GM12878 (cell line): ENCODE measurements around the gene CYP4F11. TPM values are rescaled to one million over a fixed set of nuclear protein-coding genes. Genes with fewer than 3 reads are reported as not detected.

Source experiments
- ATAC-seq: fragments of 200-7000 bp; cut with Tn5 transposase; 3 replicates; pipeline ENCODE4 v1.9.1; 2020; ENCODE audit warnings: mild to moderate bottlenecking, moderate library complexity
- BruUV-seq: library from RNA; stranded (reverse); fragments of 400-500 nt; replicated peaks from 2 replicates; lab custom pipeline; 2021; lab: Mats Ljungman, UMichigan
- CTCF ChIA-PET: fragments of 300-600 bp; sonication (Branson Sonifier 250); formaldehyde crosslinking; extraction: SDS; loops from one replicate; lab custom pipeline; 2021; ENCODE audit warnings: inconsistent platforms; lab: Yijun Ruan, JAX
- POLR2A ChIA-PET: fragments of 350-600 bp; formaldehyde crosslinking; extraction: SDS; loops from one replicate; lab custom pipeline; 2021; ENCODE audit warnings: inconsistent platforms; lab: Charles Lee
- RAD21 ChIA-PET: fragments of 300-600 bp; sonication (Branson Sonifier 250); formaldehyde crosslinking; loops from one replicate; lab custom pipeline; 2023; ENCODE audit warnings: antibody characterized with exemption; ENCODE audit not compliant: unreplicated experiment; lab: Charles Lee
- SMC1A ChIA-PET: fragments of 300-600 bp; sonication (Branson Sonifier 250); formaldehyde crosslinking; loops from one replicate; lab custom pipeline; 2023; ENCODE audit not compliant: unreplicated experiment, uncharacterized antibody; lab: Charles Lee
- DNase-seq: peaks from one replicate; pipeline ENCODE4 v3.0.0-alpha.2; 2011; ENCODE audit warnings: low read depth, low spot score
- FAIRE-seq: peaks from 3 replicates; lab custom pipeline; 2011; peaks lifted over from hg19 to GRCh38; lab: Jason Lieb, UNC
- H2AFZ ChIP-seq: 2 replicates; pipeline ENCODE4 v1.6.0; 2011; ENCODE audit warnings: low read depth, low read length, control low read depth; ENCODE audit not compliant: control insufficient read depth
- H3K27ac ChIP-seq: 2 replicates; pipeline ENCODE4 v1.5.1; 2011; ENCODE audit warnings: control low read depth; ENCODE audit not compliant: control insufficient read depth, insufficient read depth
- H3K27me3 ChIP-seq, 2 experiments: replicated peaks in 1 of 2; 2 replicates each; pipeline versions ENCODE4 v1.6.0 to v1.6.1; 2011; ENCODE audit warnings: low read length in 1 of 2; ENCODE audit not compliant: control insufficient read depth in 2 of 2, insufficient read depth in 2 of 2
- H3K36me3 ChIP-seq, 2 experiments: 2 replicates each; pipeline ENCODE4 v1.5.1; 2011; ENCODE audit warnings: low read length in 1 of 2; ENCODE audit not compliant: control insufficient read depth in 2 of 2, insufficient read depth in 2 of 2
- H3K4me1 ChIP-seq: 2 replicates; pipeline ENCODE4 v1.6.1; 2011; ENCODE audit warnings: mild to moderate bottlenecking, low read length, moderate library complexity, mixed read lengths; ENCODE audit not compliant: control insufficient read depth, insufficient read depth
- H3K4me2 ChIP-seq: 2 replicates; pipeline ENCODE4 v1.6.0; 2011; ENCODE audit warnings: control low read depth; ENCODE audit not compliant: control insufficient read depth, insufficient read depth
- H3K4me3 ChIP-seq: fragments of 200-600 bp; sonication (generic); 2 replicates; pipeline ENCODE4 v1.5.1; 2016
- H3K79me2 ChIP-seq: 2 replicates; pipeline ENCODE4 v1.6.0; 2011; ENCODE audit warnings: low read length; ENCODE audit not compliant: control insufficient read depth, insufficient read depth
- H3K9ac ChIP-seq: 2 replicates; pipeline ENCODE4 v1.8.0; 2011; ENCODE audit warnings: low read length, control low read depth, mixed read lengths; ENCODE audit not compliant: control insufficient read depth, insufficient read depth
- H3K9me3 ChIP-seq: replicated peaks from 3 replicates; pipeline ENCODE4 v1.5.1; 2011; ENCODE audit warnings: mild to moderate bottlenecking, low read length; ENCODE audit not compliant: control insufficient read depth, insufficient read depth
- H4K20me1 ChIP-seq: 2 replicates; pipeline ENCODE4 v1.6.0; 2011; ENCODE audit not compliant: control insufficient read depth, insufficient read depth
- BCL3 ChIP-seq: IDR thresholded peaks from 2 replicates; pipeline ENCODE4 v1.6.1; 2011; ENCODE audit warnings: borderline replicate concordance, low read depth, mild to moderate bottlenecking, moderate library complexity, low read length; ENCODE audit not compliant: insufficient read depth, poor library complexity, severe bottlenecking
- CEBPB ChIP-seq, 2 experiments: fragments of 150-350 bp in 1 of 2; IDR thresholded peaks; 2 replicates each; pipeline ENCODE4 v1.6.1; 2012 to 2014; ENCODE audit warnings: low read depth in 2 of 2, low read length in 2 of 2, borderline replicate concordance in 1 of 2, inconsistent platforms in 1 of 2
- CREB1 ChIP-seq: IDR thresholded peaks from 2 replicates; pipeline ENCODE4 v1.6.1; 2012; ENCODE audit warnings: low read depth, mild to moderate bottlenecking, inconsistent platforms
- IRF5 ChIP-seq: fragments of 450-650 bp; IDR thresholded peaks from 2 replicates; pipeline ENCODE4 v1.6.1; 2017; ENCODE audit warnings: borderline replicate concordance
- NBN ChIP-seq: fragments of 450-650 bp; IDR thresholded peaks from 2 replicates; pipeline ENCODE4 v1.6.1; 2016
- PAX5 ChIP-seq: IDR thresholded peaks from 2 replicates; pipeline ENCODE4 v1.6.1; 2011; ENCODE audit warnings: low read depth, low read length, borderline replicate concordance
- PML ChIP-seq: IDR thresholded peaks from 2 replicates; pipeline ENCODE4 v1.6.1; 2012; ENCODE audit warnings: low read length, inconsistent platforms
- SIX5 ChIP-seq: IDR thresholded peaks from 2 replicates; pipeline ENCODE4 v1.6.1; 2011; ENCODE audit warnings: mild to moderate bottlenecking, low read depth, low read length, moderate library complexity; ENCODE audit not compliant: severe bottlenecking
- YY1 ChIP-seq: IDR thresholded peaks from 2 replicates; pipeline ENCODE4 v1.6.1; 2011; ENCODE audit warnings: low read depth, mild to moderate bottlenecking, low read length
- ZBTB4 ChIP-seq: fragments of 450-650 bp; formaldehyde crosslinking; IDR thresholded peaks from 2 replicates; pipeline ENCODE4 v1.4.0; 2022; ENCODE audit warnings: mild to moderate bottlenecking, moderate library complexity
- ZSCAN29 ChIP-seq: fragments of 450-650 bp; IDR thresholded peaks from 2 replicates; pipeline ENCODE4 v1.6.1; 2017; ENCODE audit warnings: mild to moderate bottlenecking, moderate library complexity
- WGBS: methylation state at CpG from one replicate; pipeline ENCODE4 v1.1.6; 2016; ENCODE audit warnings: low lambda C conversion rate; ENCODE audit not compliant: insufficient replicate concordance, insufficient coverage; ENCODE audit errors: missing lambda C conversion rate; 5-methylcytosine and 5-hydroxymethylcytosine counted together
- in situ Hi-C: fragments of 300-500 bp; cut with MboI; formaldehyde crosslinking; loops from 9 replicates; pipeline ENCODE4 v1.14.3; 2018; ENCODE audit warnings: mixed read lengths
- intact Hi-C: fragments of 100-400 bp; cut with micrococcal nuclease; formaldehyde crosslinking; loops from one replicate; pipeline ENCODE4 v1.14.2; 2022; ENCODE audit not compliant: unreplicated experiment
- polyA plus RNA-seq, 11 experiments: library from polyadenylated mRNA; depleted of rRNA in 4 of 11; unstranded in 6 of 11; stranded (reverse) in 5 of 11; fragments of >200 nt; fragmentation: Nextera tagmentation in 4 of 11; fragmentation: Illumina TruSeq in 1 of 11; extraction: Ambion mirVana in 4 of 11; extraction: Trizol in 1 of 11; gene quantifications; 1 replicate in 1 of 11; 2 replicates in 10 of 11; pipeline versions ENCODE4 v1.2.1 to v1.2.3, GENCODE V29; 2011 to 2016; ENCODE audit warnings: inconsistent platforms in 2 of 11, missing spikeins in 2 of 11, low read depth in 1 of 11
- total RNA-seq, 4 experiments: library from RNA; depleted of rRNA in 3 of 4; stranded (reverse); fragments of >200 nt in 3 of 4; fragmentation: Illumina TruSeq in 1 of 4; extraction: Trizol in 1 of 4; gene quantifications; 2 replicates each; pipeline versions ENCODE4 v1.2.1 to v1.2.3, GENCODE V29; 2013 to 2021

CYP4F11 gene
- total and polyA plus RNA-seq, 10 of the 15 experiments (the other 5 are each of a cell fraction or from before 2014, with no cell fraction given), result not detected

- Histone ChIP-seq H3K4me2 (no peak overlapping the region), H3K4me3 (no peak overlapping the region), H2AFZ (no peak overlapping the region), H3K9ac (no peak overlapping the region), H4K20me1 (no peaks in the 10 kb centered on the region), H3K36me3 (no peaks in the 10 kb centered on the region), H3K4me1 (no peaks in the 10 kb centered on the region), H3K79me2 (no peaks in the 10 kb centered on the region), H3K27ac (no peak overlapping the region), H3K27me3 (peaks cover 1 to 4% of the 10 kb centered on the region in 2 experiments; a peak in 3 of 4 replicates), H3K9me3 (no peaks in the 10 kb centered on the region; the same call in 2 of the 3 replicates)
- FAIRE-seq (no peak), DNase-seq (no peak), ATAC-seq (no peak)
- 23% methylated on average over 37 of the region's 44 CpGs for WGBS
- in situ Hi-C loops (no loop called here), intact Hi-C loops (no loop called here)
- no TSS peak for BruUV-seq
- ChIA-PET RAD21 (no interaction called here), SMC1A (no interaction called here), CTCF (no interaction called here), POLR2A (interaction anchor here (0.6 kb wide), 1 partner anchor 272 kb away, joined by 4 read pairs; no protein-coding TSS in a partner anchor)
- TF ChIP-seq IRF5, result no peak
- TF ChIP-seq CREB1, result no peak
- TF ChIP-seq CEBPB (IDR thresholded peaks at IDR 0.05; ENCODE audit: borderline replicate concordance in 1 of 2, low read depth in 2 of 2, low read length in 2 of 2), result no peak
- no peak for TF ChIP-seq NBN
Observed at GRCh38 chr19:15911599-15912235, 22.6 kb downstream of the CYP4F11 start.

- H4K20me1 ChIP-seq, result no peaks in the 10 kb centered on the region
- no peak overlapping the region for H3K4me3 ChIP-seq
- H2AFZ ChIP-seq, result no peak overlapping the region
- ATAC-seq, result no peak
- POLR2A ChIA-PET, result no interaction called here
- peaks cover 0 to 3% of the 10 kb centered on the region in 2 experiments; a peak in 1 of 4 replicates for H3K27me3 ChIP-seq
- RAD21 ChIA-PET, result no interaction called here
- no peaks in the 10 kb centered on the region for H3K36me3 ChIP-seq
- no peak overlapping the region for H3K27ac ChIP-seq
- no peak overlapping the region for H3K4me2 ChIP-seq
- CTCF ChIA-PET, result no interaction called here
- H3K79me2 ChIP-seq, result no peaks in the 10 kb centered on the region
- DNase-seq, result no peak
- H3K9me3 ChIP-seq, result no peaks in the 10 kb centered on the region
- no peak overlapping the region for H3K9ac ChIP-seq
- no TSS peak for BruUV-seq
- SMC1A ChIA-PET, result no interaction called here
- in situ Hi-C loops, result no loop called here
- intact Hi-C loops, result no loop called here
- FAIRE-seq, result no peak
- no peaks in the 10 kb centered on the region for H3K4me1 ChIP-seq
- TF ChIP-seq CEBPB (IDR thresholded peaks at IDR 0.05; ENCODE audit: borderline replicate concordance in 1 of 2, low read depth in 2 of 2, low read length in 2 of 2), result no peak
- TF ChIP-seq YY1, result no peak
- no peak for TF ChIP-seq PAX5
- TF ChIP-seq ZSCAN29, result no peak
- TF ChIP-seq BCL3, result no peak
- TF ChIP-seq ZBTB4 (CRISPR knock-in tag), result no peak
- TF ChIP-seq PML, result no peak
- TF ChIP-seq SIX5, result no peak
Observed at GRCh38 chr19:15905026-15905425, 29.3 kb downstream of the CYP4F11 start.
